Uterus (tissue), 2 donors: ENCODE results near the gene ENO1.
"Not testable (repeated sequence)": the region's sequence is repeated elsewhere in the genome, so short reads cannot be mapped to it uniquely, and the experiment has no call there.

Experiments
- POLR2A ChIP-seq, 2 donors: fragments of 450-650 bp; IDR thresholded peaks; one replicate each; pipeline ENCODE4 v1.6.1; 2016; ENCODE audit warnings: antibody characterized with exemption in 2 of 2, mild to moderate bottlenecking in 1 of 2, moderate library complexity in 1 of 2
- TF ChIP-seq, protein P1 (sequence below), 4 experiments: fragments of 200-600 bp in 2 of 4; fragments of 450-650 bp in 2 of 4; sonication (generic) in 2 of 4; IDR thresholded peaks; one replicate each; pipeline ENCODE4 v1.5.1; 2016 to 2019; ENCODE audit warnings: antibody characterized with exemption in 4 of 4, mild to moderate bottlenecking in 2 of 4, moderate library complexity in 1 of 4

DNA sequence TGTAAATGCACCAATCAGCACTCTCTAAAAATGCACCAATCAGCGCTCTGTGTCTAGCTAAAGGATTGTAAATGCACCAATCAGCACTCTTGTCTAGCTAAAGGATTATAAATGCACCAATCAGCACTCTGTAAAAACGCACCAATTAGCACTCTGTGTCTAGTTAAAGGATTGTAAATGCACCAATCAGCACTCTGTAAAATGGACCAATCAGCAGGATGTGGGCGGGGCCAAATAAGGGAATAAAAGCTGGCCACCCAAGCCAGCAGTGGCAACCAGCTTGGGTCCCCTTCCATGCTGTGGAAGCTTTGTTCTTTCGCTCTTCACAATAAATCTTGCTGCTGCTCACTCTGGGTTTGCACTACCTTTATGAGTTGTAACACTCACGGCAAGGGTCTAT is 19.9 kb upstream of the ENO1 start:
- TF ChIP-seq, protein P1, sequence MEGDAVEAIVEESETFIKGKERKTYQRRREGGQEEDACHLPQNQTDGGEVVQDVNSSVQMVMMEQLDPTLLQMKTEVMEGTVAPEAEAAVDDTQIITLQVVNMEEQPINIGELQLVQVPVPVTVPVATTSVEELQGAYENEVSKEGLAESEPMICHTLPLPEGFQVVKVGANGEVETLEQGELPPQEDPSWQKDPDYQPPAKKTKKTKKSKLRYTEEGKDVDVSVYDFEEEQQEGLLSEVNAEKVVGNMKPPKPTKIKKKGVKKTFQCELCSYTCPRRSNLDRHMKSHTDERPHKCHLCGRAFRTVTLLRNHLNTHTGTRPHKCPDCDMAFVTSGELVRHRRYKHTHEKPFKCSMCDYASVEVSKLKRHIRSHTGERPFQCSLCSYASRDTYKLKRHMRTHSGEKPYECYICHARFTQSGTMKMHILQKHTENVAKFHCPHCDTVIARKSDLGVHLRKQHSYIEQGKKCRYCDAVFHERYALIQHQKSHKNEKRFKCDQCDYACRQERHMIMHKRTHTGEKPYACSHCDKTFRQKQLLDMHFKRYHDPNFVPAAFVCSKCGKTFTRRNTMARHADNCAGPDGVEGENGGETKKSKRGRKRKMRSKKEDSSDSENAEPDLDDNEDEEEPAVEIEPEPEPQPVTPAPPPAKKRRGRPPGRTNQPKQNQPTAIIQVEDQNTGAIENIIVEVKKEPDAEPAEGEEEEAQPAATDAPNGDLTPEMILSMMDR (IDR thresholded peaks at IDR 0.05), result not testable (repeated sequence)
- not testable (repeated sequence) for TF ChIP-seq POLR2A (IDR thresholded peaks at IDR 0.05)
